NCI-H524 treated with DMSO at 0.1 percent for 48 hours (cell line): ENCODE measurements around the gene CHMP2B.

Experiments used
- DNase-seq: peaks from one replicate; lab custom pipeline; 2025; lab: John Stamatoyannopoulos, UW

The CHMP2B gene, protein sequence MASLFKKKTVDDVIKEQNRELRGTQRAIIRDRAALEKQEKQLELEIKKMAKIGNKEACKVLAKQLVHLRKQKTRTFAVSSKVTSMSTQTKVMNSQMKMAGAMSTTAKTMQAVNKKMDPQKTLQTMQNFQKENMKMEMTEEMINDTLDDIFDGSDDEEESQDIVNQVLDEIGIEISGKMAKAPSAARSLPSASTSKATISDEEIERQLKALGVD

DNA sequence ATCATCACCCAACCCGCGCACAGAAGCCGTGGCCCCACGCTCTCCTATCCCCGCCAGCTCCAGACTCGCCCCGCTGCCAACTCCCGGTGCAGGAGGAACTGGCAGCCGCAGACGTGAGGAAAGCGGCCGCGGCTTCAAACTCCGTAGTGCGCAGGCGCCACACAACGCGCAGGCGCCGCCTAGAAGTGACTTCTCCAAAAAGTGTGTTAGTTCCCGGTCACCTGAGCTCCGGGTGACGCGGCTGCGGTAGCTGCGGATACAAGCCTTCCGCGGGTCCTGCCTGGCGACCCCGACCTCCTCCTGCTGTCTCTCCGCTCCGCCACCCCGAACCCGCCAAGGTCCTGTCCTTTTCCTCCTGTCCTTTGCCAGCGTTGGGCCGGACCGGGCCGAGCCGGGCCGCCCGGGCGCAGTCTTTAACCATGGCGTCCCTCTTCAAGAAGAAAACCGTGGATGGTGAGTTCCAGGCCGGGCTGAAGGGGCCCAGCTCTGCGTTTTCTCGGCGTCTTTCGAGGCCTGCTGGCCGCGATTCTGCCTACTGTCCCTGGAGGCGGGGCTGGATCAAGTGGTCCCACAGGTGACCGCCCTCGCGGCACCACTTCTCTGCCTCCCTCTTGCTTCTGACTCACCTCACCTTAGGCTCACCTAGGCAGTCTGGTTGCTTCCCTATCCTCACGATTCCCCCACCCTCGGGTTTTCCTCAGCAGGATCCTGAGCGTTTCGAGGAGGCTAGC, at the start of gene CHMP2B:
Gene CHMP2B, plus strand, starts transcription at position 206 of the 731 bp plus-strand sequence. Its CDS starts 214 bp downstream, at position 420.
- DNase-seq = peak; percentile 26

DNA sequence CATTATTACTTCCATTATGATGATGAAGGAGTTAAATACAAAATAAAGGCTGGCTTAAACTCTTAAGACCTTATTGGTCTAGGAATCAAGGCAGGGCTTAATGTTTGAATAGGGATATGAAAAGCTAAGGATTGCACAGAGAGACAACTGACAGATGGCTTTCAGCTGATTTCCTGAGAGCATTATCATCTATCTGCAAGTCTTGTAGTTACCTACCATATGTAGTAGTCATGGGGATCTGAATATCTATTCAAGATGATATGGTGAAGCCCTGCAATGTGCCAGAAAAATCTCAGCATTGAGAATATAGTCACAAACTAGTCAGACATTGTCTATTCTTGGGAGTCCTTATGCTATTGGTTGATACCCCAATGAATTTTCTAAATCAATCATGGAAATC, 47.5 kb upstream of the CHMP2B start:
- DNase-seq = peak; percentile 17

DNA sequence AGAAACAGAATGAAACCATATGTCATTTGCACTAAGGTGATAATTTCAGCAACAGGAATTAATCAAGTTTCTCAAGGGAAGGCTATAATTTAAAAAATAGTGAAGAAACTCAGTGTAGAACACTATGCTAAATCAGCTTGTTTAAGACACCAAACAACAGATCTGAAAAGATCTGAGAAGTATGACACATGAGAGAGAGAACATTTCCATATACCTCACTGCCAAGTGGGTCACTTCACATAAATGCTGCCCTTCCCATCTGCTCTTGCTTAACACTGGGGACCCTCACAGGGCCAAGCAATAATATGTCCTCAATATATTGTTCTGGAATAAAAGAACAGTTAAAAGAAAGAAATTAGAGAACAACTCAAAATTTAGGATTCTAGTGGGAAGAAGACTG, 45.6 kb upstream of the CHMP2B start:
- DNase-seq = no peak

DNA sequence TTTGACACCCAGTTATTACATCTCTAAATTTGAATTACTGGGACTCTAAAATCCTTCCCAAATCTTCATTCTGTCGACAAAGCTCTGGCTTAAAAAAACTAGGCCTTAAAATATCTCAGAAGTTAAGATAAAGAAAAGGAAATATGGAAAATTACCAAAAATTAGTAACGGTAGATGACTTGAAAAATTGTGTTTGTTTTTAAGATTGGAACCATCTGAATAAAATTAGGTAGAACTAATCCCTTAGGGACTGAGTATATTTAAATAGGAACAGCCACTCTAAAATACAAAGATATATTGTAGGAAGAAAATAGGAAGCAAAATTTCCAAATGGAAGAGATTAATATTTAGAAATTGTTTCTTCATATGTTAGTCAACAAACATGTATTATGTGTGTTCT, 45.1 kb upstream of the CHMP2B start:
- DNase-seq = no peak

DNA sequence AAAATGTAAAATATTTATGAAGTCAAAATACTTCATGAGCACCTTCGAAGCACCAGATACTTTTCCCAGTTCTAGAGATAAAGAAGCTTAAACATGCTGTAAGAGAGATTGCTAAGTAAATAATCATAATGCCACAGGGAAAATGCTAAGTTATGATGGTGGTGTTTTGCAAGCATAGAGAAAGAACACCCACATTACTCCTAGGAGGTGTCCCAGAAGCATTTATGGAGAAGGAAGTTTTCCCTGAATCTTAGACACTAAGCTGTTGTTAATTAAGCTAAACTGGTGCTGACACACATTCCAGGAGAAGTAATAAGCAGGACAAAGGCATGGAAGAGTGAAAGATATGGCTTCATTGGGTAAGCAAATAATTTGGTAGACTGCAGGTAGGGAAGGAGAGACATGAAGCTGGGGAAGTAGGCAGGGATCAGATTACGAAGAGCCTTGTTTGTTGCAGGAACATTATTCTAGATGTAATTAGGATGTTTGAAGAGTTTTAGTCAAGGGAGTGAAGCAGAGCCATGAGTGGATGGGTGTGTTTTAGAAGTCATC, 40.4 kb upstream of the CHMP2B start:
- DNase-seq = no peak

DNA sequence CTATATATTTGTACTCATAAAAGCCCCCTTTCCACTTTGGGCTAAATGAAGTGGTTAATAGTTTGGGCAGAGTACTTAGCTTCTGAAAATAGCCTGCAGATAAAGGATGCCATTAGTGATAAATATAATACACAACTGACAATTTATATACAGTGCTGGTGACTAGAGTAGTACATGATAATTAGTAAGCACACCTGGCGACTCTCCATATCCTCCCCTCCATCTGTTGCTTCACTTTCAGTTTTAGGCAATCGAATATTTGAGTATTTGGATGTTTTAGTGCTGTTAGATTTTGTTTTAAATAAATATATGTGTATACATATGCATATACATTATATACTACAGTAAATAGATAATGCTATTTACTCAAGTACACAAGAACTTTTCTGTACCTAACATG, 35.9 kb upstream of the CHMP2B start:
- DNase-seq = no peak

DNA sequence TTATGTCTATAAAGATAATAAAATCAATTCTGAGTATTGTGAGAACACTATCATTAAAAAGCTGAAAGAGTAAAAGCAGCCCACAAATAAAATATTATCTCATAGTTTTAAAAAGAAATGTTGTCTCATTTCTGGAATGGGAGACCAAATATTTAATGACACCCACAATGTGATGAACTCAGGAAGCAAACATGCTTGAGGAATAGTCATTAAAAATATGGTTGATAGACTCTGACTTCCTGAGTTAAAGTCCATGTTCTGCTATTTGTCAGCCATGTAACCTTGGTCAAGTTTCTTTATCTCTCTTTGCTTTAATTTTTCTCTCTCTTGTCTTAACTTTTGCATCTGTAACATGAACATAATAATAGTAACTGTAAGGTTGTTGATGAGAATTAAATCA, 35.5 kb upstream of the CHMP2B start:
- DNase-seq = no peak

DNA sequence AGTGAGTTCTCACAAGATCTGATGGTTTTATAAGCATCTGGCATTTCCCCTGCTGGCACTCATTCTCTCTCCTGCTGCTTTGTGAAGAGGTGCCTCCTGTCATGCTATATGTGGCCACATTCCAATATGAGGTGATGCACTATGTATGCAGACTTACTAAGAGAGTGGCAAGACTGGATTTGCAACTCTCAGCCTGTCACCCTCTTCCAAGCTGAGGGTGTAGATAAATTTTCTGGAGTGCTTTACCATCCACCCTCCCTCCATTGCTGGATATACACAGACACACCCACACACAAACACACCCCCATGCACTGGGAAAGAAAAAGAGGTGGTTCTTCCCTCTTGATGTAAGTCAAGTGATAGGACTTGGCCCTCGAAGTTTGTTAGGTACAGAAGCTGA, 30.2 kb upstream of the CHMP2B start:
- no peak for DNase-seq

DNA sequence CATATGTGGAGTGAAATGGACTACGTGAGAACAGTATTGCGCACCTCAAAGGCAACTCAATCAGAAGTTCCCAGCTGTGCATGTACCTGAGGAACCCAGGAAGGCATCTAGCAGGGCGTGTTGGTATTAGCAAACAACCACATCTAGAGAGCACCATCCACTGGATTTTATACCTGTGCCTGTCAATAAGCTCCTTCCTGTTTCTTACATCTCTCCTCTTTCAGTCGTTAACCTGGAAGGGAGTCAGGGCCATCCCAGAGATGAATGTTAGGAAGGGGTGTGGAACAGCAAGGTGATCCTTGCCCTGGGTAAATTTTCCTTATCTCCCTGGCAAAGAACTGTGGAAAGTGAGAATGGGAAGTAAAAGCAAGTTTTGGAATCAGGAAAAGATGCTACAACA, 29.6 kb upstream of the CHMP2B start:
- no peak for DNase-seq

DNA sequence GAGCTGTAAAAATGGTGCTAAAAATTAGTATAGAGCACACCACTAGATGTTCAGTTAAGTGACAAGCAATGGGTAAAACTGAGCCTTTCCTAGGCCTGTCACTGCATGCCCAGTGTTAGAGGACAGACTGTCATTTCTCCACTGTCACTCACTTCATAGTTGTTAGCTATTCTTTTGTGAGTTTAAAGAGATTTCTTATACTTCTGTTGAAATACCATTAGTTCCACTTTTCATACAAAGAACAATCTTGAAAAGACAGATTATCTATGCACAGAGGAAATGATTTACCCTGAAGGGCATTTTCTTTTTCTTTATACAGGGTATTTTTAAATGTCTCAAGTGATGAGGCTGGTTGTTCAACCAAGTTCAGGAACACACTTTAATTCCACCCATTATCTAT, 28.3 kb upstream of the CHMP2B start:
- DNase-seq = no peak

DNA sequence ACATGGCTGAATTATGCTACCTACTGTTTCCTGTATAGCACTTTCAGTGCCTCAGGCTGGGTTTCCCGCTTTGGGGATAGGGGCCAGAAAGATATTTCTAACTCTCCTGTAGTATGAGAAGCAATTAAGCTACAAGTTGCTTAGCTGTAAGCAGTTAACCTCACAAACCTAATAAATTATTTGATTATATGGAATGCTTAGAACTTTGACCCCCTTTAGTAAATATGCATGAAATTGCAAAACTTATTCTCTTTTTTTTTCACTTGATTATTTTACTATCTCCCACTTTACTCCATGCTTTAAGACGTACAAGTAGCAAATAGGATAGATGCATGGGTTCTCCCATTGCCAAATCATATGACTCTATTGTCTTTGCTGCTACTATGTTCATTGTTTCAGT, 27.5 kb upstream of the CHMP2B start:
- DNase-seq = no peak

DNA sequence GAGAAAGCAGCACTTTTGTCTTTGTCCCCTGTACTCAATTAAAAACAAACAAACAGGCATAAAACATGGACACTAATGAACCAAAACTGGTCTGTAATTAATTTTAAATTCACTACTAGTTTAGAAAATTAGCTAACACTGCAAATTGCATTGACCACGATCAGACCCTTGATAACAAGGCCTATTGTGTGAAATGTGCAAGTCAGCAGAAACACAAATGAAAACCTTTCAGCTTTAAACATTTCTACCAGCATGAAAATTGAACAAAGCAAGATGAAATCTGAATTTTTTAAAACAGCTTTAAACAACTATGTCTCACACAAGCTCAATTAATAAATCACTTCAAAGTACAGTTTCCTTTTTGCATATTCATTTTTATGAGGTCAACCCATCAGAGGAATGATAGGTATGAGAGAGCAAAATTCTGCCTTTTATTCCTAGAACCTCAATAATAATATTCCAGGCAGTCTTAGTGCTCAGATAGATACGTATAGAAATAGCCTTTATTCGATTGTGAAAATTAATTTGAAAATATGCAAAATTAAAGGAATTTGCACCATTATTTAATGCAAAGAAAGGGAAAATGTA, 27.0 kb upstream of the CHMP2B start:
- DNase-seq = no peak

DNA sequence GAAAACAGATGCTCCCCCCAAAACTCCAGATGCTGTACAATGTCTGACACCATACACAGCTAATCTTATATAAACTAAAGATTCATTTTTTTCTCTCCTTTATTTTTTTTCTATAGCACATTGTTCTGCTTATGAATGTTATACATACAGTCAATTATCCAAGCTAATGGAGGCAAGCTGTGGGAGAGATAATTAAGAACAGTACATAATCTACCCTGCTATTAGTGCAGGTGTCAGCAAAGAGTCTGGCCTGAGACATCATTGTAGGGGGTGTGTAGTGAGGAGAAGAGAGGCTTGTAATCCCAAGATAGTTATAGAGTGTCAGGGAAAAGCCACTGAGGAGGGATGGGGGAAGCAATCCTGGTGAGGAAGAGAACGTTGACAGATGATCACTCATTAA, 25.4 kb upstream of the CHMP2B start:
- peak; percentile 57 for DNase-seq

DNA sequence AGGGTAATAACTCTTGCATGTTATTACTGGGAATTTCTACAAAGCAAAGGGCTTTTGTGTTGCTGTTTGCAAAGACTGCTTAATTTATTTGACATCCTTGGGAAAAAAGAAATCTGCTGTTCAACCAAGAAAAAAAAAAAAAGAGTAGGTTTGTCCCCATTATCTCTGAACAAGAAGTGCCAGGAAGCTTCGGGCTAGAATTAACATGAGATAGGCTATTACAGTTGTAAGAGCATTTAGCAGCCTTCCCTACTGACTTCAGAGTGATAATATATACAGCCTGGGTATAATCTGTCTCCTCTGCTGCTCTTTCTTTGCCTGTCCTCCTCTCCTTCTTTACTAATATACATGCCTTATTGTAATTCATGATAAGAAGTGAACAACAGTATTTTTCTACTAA, 23.3 kb upstream of the CHMP2B start:
- no peak for DNase-seq

DNA sequence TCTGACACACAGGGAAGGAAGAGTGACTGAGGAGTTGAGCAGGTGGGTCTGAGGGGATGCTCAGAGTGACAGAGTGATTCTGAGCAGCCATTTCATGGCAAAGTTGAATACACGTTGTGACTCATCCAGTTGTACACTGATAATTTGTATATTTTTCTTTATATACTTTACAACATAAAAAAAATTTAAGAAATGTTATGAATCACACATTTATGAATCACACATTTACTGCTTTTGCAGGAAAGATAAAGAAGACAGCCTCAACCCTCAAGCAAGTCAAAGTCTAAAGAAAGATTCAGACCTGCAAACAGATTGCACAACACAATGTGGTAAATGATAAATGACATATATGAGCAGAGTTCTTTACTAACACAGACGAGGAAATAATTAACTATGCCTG, 21.0 kb upstream of the CHMP2B start:
- no peak for DNase-seq

DNA sequence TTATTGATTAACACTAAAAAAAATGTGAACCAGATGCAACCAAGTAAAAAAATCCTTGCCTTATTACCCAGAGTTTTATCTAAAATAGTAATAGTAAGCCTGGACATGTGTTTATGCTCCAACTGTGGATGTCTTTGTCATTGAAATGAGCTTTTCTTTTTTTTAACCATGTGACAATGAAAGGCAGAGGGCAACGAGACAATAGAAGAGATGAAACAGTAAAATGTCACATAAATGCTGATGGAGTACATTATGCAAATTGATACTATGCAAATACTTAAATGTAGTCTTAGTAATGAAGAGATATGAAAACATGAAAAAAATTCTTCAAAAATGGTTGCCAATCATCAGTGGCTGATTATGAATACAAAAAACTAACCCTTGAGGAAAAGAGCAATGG, 20.5 kb upstream of the CHMP2B start:
- no peak for DNase-seq

DNA sequence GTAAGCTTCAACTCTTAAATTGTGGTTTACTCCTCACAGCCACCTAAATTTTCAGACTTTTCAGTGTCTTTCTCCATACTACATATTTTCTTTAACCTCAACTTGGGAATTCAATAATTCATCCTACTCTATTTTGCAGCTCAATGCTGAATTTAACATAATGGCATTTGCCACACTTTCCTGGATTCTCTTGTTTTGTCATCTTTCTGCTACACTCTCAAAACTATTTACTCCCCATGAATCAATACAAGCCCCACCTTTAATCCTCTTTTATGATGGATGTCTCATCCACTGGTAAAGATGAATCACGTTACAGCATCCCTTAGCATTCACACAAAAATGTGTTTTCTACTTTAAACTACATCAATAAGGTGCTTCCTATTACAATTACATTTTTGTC, 19.6 kb upstream of the CHMP2B start:
- no peak for DNase-seq

DNA sequence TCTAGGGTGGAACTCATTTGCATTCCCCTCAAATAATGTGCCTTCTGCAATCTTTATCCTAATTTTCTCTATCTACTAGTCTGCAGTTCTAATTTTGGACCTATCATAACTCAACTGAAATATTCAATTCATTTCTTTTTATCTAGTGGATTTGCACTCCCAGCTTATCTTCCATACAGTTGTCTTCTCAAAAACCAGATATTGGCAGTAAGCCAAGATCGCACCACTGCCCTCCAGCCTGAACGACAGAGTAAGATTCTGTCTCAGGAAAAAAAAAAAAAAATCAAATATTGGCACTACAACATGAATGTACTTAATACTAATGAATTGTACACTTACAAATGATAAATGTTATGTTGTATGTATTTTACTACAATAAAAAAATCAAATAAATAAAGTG, 18.0 kb upstream of the CHMP2B start:
- no peak for DNase-seq

DNA sequence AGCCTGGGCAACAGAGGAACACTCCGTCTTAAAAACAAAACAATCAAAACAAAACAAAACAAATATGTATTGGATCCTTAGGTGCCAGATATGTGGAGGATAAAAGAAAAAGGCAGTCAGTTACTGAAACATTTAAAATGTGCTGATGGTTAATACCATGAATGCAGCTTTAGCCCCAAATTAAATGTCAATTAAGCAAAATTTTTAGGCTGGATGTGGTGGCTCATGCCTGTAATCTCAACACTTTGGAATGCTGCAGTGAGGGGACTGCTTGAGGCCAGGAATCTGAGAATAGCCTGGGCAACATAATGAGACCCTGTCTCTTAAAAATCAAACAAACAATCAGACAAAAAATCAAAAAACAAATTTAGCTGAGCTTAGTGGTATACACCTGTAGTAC, 8.5 kb upstream of the CHMP2B start:
- DNase-seq = no peak

DNA sequence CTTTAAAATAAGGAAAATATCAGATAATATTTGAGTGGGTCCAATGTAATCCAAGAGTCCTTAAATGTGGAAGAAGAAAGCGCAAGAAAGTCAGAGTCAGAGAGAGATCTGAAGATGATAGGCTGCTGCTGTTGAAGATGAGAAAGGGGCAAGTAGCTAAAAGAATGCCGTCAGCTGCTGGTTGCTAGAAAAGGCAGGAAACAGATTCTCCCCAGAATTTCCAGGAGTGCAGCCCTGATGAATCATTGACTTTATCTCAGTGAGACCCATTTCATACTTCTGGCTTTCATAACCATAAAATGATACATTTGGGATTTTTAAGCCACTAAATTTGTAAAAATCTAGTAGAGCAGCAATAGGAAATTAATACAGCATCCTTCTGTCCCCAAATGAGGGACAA, 7.5 kb upstream of the CHMP2B start:
- no peak for DNase-seq

DNA sequence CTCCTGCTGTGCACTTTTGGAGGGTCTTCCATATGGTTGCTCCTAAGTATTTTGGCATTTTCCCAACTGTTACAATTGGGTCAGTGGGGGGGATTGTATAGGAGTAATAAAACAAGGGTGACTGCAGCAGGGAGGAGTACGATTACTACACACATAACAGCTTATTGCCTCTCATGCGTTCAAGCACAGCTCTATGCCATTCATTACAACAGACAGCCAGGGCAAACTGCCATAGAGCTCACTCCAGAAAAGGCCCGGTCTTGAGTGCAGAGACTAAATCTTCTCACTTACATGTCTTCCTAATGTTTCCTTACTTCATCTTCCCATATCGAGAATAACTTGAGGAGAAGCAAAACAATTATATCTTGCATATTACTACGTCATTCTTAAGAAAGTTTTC, 1.4 kb upstream of the CHMP2B start:
- DNase-seq = no peak

DNA sequence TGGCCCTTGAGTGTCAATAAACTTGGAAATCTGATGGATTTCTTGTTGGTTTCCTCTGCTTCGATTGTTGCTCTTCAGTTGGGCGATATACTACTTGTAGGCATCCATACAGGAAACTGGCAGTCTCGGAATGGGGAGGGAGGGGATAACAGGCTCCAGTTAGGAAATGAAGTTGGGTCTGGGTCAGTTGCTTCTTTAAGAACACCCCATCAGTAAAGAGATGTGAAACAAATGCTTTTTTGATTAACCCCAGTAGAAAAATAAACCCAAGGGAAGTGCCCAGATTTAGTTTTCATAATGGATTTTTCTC, 681 bp downstream of the CHMP2B start:
- DNase-seq = no peak

DNA sequence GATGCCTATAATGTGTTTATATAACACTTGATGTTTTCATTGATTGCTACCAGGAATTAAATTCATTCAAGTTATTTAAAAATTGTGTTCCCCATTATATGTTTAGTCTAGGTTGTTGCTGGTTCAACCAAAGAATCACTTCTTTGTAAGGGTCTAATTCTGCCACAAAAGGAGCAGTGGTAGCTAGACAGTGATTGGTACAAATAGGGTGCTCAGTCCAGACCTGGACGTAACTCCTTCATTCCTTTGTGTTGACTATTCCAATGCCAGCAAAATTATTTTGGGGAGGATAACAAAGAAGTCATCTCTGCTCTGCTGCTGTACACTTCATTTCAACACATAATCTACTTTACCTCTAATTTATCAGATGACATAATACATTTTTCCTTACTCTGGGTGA, 1.2 kb downstream of the CHMP2B start:
- no peak for DNase-seq

DNA sequence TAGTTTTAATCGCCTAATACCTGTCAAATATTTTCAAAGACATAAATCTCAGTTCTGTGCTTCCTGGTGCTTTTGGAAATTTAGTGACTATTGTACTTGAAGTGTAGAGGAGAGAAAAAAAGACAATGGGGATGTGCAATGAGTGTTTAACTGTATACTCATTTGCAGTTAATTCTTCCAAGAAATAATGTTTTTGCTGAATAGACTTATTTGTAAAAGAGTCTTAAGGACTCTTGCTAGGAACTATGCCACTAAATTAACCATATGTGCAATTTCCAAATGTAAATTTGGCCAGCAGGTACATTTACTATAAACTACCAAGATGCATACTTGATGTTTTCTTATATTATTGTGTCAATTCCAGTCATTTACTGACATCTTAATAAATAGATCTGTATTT, 2.0 kb downstream of the CHMP2B start:
- DNase-seq = no peak
